ENCODE data around the gene ALOX15B.
"Not testable (repeated sequence)": the region's sequence is repeated elsewhere in the genome, so short reads cannot be mapped to it uniquely, and the experiment has no call there.

ALOX15B gene

GRCh38 chr17:8075081-8075480 lies 36.2 kb downstream of the ALOX15B start:
- no peak overlapping the region for H3K27ac ChIP-seq (ENCODE audit: low read depth, low read length)
- H3K27me3 ChIP-seq (ENCODE audit: low read length), result no peaks in the 10 kb centered on the region
- H3F3A ChIP-seq (ENCODE audit: insufficient read depth), result no peaks in the 10 kb centered on the region
- H3K36me3 ChIP-seq (ENCODE audit: low read length), result no peaks in the 10 kb centered on the region
- H3K9ac ChIP-seq (ENCODE audit: low read length), result no peak overlapping the region
- no peaks in the 10 kb centered on the region for H3K9me2 ChIP-seq (replicated peaks; ENCODE audit: insufficient read depth, low read length)
- no peak overlapping the region for H3K4me3 ChIP-seq (ENCODE audit: insufficient read depth, low read length, poor library complexity, severe bottlenecking)
- H3K9me3 ChIP-seq (ENCODE audit: insufficient read depth, low read length), result no peaks in the 10 kb centered on the region
- no peak for TF ChIP-seq EZH2phosphoT487 (conservative IDR thresholded peaks at IDR 0.05; ENCODE audit: low read length)
- no peak for TF ChIP-seq CTCF (IDR thresholded peaks at IDR 0.05; ENCODE audit: insufficient read depth, low read length, poor library complexity, severe bottlenecking)
- no peaks in the 10 kb centered on the region for H4K20me1 ChIP-seq (ENCODE audit: low read depth, low read length)
- no peak overlapping the region for H3K4me2 ChIP-seq (ENCODE audit: low read depth, low read length, poor library complexity, severe bottlenecking)
- no peak overlapping the region for H2AFZ ChIP-seq (ENCODE audit: low read depth, low read length, severe bottlenecking)
- no peaks in the 10 kb centered on the region for H3K79me2 ChIP-seq (ENCODE audit: insufficient read depth, low read length)

GRCh38 chr17:8075574-8076342 lies 36.9 kb downstream of the ALOX15B start:
- Histone ChIP-seq H4K20me1 (ENCODE audit: low read depth, low read length) (no peaks in the 10 kb centered on the region), H3F3A (ENCODE audit: insufficient read depth) (no peaks in the 10 kb centered on the region), H3K9me2 (replicated peaks; ENCODE audit: insufficient read depth, low read length) (no peaks in the 10 kb centered on the region), H3K4me3 (ENCODE audit: insufficient read depth, low read length, poor library complexity, severe bottlenecking) (no peak overlapping the region), H3K79me2 (ENCODE audit: insufficient read depth, low read length) (no peaks in the 10 kb centered on the region), H3K27me3 (ENCODE audit: low read length) (no peaks in the 10 kb centered on the region), H3K27ac (ENCODE audit: low read depth, low read length) (no peak overlapping the region), H3K9ac (ENCODE audit: low read length) (no peak overlapping the region), H3K9me3 (ENCODE audit: insufficient read depth, low read length) (no peaks in the 10 kb centered on the region), H3K4me2 (ENCODE audit: low read depth, low read length, poor library complexity, severe bottlenecking) (no peak overlapping the region), H3K36me3 (ENCODE audit: low read length) (no peaks in the 10 kb centered on the region), H2AFZ (ENCODE audit: low read depth, low read length, severe bottlenecking) (no peak overlapping the region)
- TF ChIP-seq CTCF (IDR thresholded peaks at IDR 0.05; ENCODE audit: insufficient read depth, low read length, poor library complexity, severe bottlenecking) (no peak), EZH2phosphoT487 (conservative IDR thresholded peaks at IDR 0.05; ENCODE audit: low read length) (no peak)

DNA sequence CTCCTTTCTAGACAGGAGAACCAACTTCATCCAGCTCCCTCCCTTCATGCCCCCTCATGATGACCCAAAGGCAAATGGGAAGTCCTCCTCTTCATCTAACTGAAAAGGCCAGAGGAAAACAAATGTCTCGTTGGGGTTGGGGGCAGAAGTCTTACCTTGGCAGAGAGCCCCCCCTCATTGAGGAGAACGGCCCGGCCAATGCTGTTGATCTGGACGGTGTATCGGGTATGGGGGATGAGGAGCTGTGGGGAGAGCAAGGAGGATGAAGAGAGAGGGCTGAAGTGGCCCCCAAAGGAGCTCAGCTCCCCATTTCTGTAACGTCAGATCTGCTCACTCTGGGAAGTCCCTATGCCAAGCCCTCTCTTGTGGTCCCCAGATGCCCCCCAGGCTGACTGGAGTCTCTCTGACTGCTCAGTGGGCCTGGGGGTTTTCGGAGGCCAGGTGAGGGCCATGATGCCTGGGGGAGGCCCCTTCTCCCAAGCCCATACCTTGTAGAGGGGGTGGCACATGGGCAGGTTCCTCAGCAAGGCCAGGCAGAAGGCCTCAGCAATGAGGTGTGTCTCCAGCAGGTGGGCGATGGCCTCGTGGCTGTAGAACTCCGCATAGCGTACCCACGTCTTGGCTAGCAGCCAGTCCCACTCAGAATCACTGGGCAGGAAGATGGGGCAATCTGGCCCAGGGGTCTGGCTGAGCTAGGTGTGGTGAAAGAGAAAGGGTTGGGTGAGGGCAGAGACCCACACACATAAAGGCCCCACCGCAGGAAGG lies 37.8 kb downstream of the ALOX15B start:
- Histone ChIP-seq H3K79me2 (ENCODE audit: insufficient read depth, low read length) (no peaks in the 10 kb centered on the region), H3K27me3 (ENCODE audit: low read length) (no peaks in the 10 kb centered on the region), H3K9ac (ENCODE audit: low read length) (no peak overlapping the region)

DNA sequence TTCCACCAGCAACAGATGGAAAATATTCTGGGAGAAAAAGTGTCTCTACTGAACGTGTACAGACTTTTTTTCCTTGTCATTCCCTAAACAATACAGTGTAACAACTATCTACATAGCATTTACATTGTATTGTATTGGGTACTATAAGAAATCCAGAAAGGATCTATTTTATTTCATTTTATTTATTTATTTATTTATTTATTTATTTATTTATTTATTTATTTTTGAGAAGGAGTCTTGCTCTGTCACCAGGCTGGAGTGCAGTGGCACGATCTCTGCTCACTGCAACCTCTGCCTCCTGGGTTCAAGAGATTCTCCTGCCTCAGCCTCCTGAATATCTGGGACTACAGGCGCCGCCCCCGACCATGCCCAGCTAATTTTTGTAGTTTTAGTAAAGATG lies 39.1 kb downstream of the ALOX15B start:
- H3K36me3 ChIP-seq (ENCODE audit: low read length); H4K20me1 ChIP-seq (ENCODE audit: low read depth, low read length); H3K9me3 ChIP-seq (ENCODE audit: insufficient read depth, low read length); H3K79me2 ChIP-seq (ENCODE audit: insufficient read depth, low read length); H3K27ac ChIP-seq (ENCODE audit: low read depth, low read length); H3K4me2 ChIP-seq (ENCODE audit: low read depth, low read length, poor library complexity, severe bottlenecking); H2AFZ ChIP-seq (ENCODE audit: low read depth, low read length, severe bottlenecking); H3K4me3 ChIP-seq (ENCODE audit: insufficient read depth, low read length, poor library complexity, severe bottlenecking); H3K9me2 ChIP-seq (replicated peaks; ENCODE audit: insufficient read depth, low read length); H3K27me3 ChIP-seq (ENCODE audit: low read length); H3F3A ChIP-seq (ENCODE audit: insufficient read depth); H3K9ac ChIP-seq (ENCODE audit: low read length): not testable (repeated sequence)

More for the DNA sequence above, 37.8 kb downstream of the ALOX15B start:
- Histone ChIP-seq H3K4me2 (ENCODE audit: low read depth, low read length, poor library complexity, severe bottlenecking) (no peak overlapping the region), H3K36me3 (ENCODE audit: low read length) (no peaks in the 10 kb centered on the region), H3K27ac (ENCODE audit: low read depth, low read length) (no peak overlapping the region), H2AFZ (ENCODE audit: low read depth, low read length, severe bottlenecking) (no peak overlapping the region), H3F3A (ENCODE audit: insufficient read depth) (no peaks in the 10 kb centered on the region), H3K9me3 (ENCODE audit: insufficient read depth, low read length) (no peaks in the 10 kb centered on the region), H3K9me2 (replicated peaks; ENCODE audit: insufficient read depth, low read length) (no peaks in the 10 kb centered on the region), H4K20me1 (ENCODE audit: low read depth, low read length) (no peaks in the 10 kb centered on the region), H3K4me3 (ENCODE audit: insufficient read depth, low read length, poor library complexity, severe bottlenecking) (no peak overlapping the region)
- no peak for TF ChIP-seq CTCF (IDR thresholded peaks at IDR 0.05; ENCODE audit: insufficient read depth, low read length, poor library complexity, severe bottlenecking)
- TF ChIP-seq EZH2phosphoT487 (conservative IDR thresholded peaks at IDR 0.05; ENCODE audit: low read length), result no peak
